Neural progenitor cell (in vitro differentiated cells): ENCODE data around the gene TREML2.

Experiments used
- EZH2phosphoT487 ChIP-seq: fragments of 200-600 bp; sonication (generic); IDR thresholded peaks from 2 replicates; pipeline ENCODE4 v1.6.1; 2017; ENCODE audit warnings: antibody characterized with exemption
- TF ChIP-seq, protein P1 (sequence below): fragments of 200-600 bp; sonication (generic); IDR thresholded peaks from 2 replicates; pipeline ENCODE4 v1.5.1; 2017; ENCODE audit warnings: antibody characterized with exemption, mild to moderate bottlenecking

DNA sequence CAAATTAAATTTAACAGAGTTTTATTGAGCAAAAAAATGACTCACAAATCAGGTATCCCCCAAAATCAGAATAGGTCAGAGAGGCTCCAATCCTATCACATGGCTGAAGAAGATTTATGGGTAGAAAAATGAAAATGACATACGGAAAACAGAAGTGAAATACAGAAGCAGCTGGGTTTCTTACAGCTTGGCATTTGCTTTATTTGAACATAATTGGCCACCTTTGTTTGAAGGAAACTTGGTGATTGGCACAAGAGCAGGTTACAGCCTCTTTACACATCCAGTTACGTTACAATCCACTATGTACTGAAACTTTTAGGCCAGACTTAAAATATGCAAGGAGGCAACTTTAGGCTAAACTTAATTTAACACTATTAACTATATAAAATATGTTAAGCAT is 26.3 kb downstream of the TREML2 start:
- TF ChIP-seq, protein P1, sequence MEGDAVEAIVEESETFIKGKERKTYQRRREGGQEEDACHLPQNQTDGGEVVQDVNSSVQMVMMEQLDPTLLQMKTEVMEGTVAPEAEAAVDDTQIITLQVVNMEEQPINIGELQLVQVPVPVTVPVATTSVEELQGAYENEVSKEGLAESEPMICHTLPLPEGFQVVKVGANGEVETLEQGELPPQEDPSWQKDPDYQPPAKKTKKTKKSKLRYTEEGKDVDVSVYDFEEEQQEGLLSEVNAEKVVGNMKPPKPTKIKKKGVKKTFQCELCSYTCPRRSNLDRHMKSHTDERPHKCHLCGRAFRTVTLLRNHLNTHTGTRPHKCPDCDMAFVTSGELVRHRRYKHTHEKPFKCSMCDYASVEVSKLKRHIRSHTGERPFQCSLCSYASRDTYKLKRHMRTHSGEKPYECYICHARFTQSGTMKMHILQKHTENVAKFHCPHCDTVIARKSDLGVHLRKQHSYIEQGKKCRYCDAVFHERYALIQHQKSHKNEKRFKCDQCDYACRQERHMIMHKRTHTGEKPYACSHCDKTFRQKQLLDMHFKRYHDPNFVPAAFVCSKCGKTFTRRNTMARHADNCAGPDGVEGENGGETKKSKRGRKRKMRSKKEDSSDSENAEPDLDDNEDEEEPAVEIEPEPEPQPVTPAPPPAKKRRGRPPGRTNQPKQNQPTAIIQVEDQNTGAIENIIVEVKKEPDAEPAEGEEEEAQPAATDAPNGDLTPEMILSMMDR, result no peak
- TF ChIP-seq EZH2phosphoT487, result no peak
